Measurements from ENCODE around the gene D2HGDH.

DNA sequence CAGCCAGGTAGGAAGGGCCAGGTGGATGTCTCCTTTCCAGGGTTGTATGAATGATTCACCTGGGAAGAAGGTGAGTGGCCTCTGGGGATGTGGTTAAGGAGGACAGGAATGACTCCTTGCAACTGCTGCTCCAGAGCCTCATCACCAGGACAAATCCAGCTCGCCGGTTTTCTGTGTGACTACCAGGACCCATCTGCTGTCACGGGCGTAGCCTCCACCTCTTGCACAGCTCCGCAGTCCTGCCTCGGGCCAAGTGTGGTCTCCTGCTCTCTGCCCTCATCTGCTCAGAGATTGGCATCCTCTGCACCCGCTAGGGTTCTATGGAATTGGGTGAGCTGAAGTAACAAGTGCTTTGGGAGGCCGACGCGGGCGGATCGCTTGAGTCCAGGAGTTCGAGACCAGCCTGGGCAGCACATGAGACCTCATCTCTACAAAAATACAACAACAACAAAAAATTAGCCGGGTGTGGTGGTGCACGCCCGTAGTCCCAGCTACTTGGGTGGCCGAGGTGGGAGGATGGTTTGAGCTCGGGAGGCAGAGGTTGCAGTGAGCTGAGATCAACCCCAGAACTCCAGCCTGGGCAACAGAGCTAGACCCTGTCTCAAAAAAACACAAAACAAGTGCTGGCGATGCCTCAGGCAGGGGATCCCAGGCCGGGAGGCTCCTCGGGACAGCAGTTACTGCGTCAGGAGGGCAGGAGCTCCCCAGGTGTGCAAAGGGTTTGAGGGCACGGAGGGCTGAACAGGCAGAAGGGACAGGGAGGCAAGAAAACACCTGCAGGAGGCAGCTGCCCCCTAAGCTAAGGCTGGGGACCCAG, 831 bp upstream of the D2HGDH start:
- no peak for TF ChIP-seq EZH2 (IDR thresholded peaks at IDR 0.05; ENCODE audit: borderline replicate concordance, low read depth, low read length, severe bottlenecking)
- TF ChIP-seq, protein P1, sequence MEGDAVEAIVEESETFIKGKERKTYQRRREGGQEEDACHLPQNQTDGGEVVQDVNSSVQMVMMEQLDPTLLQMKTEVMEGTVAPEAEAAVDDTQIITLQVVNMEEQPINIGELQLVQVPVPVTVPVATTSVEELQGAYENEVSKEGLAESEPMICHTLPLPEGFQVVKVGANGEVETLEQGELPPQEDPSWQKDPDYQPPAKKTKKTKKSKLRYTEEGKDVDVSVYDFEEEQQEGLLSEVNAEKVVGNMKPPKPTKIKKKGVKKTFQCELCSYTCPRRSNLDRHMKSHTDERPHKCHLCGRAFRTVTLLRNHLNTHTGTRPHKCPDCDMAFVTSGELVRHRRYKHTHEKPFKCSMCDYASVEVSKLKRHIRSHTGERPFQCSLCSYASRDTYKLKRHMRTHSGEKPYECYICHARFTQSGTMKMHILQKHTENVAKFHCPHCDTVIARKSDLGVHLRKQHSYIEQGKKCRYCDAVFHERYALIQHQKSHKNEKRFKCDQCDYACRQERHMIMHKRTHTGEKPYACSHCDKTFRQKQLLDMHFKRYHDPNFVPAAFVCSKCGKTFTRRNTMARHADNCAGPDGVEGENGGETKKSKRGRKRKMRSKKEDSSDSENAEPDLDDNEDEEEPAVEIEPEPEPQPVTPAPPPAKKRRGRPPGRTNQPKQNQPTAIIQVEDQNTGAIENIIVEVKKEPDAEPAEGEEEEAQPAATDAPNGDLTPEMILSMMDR (IDR thresholded peaks at IDR 0.05; ENCODE audit: borderline replicate concordance, extremely low read depth, low read length, poor library complexity, severe bottlenecking) = no peak
